GM12878 (cell line): Measurements from ENCODE around the gene PLXNC1. TPM values are rescaled to one million over a fixed set of nuclear protein-coding genes. Genes with fewer than 3 reads are reported as not detected.

Source experiments
- ATAC-seq: fragments of 200-7000 bp; cut with Tn5 transposase; 3 replicates; pipeline ENCODE4 v1.9.1; 2020; ENCODE audit warnings: mild to moderate bottlenecking, moderate library complexity
- BruUV-seq: library from RNA; stranded (reverse); fragments of 400-500 nt; replicated peaks from 2 replicates; lab custom pipeline; 2021; lab: Mats Ljungman, UMichigan
- CTCF ChIA-PET: fragments of 300-600 bp; sonication (Branson Sonifier 250); formaldehyde crosslinking; extraction: SDS; loops from one replicate; lab custom pipeline; 2021; ENCODE audit warnings: inconsistent platforms; lab: Yijun Ruan, JAX
- POLR2A ChIA-PET: fragments of 350-600 bp; formaldehyde crosslinking; extraction: SDS; loops from one replicate; lab custom pipeline; 2021; ENCODE audit warnings: inconsistent platforms; lab: Charles Lee
- RAD21 ChIA-PET: fragments of 300-600 bp; sonication (Branson Sonifier 250); formaldehyde crosslinking; loops from one replicate; lab custom pipeline; 2023; ENCODE audit warnings: antibody characterized with exemption; ENCODE audit not compliant: unreplicated experiment; lab: Charles Lee
- SMC1A ChIA-PET: fragments of 300-600 bp; sonication (Branson Sonifier 250); formaldehyde crosslinking; loops from one replicate; lab custom pipeline; 2023; ENCODE audit not compliant: unreplicated experiment, uncharacterized antibody; lab: Charles Lee
- DNase-seq: peaks from one replicate; pipeline ENCODE4 v3.0.0-alpha.2; 2011; ENCODE audit warnings: low read depth, low spot score
- FAIRE-seq: peaks from 3 replicates; lab custom pipeline; 2011; peaks lifted over from hg19 to GRCh38; lab: Jason Lieb, UNC
- H2AFZ ChIP-seq: 2 replicates; pipeline ENCODE4 v1.6.0; 2011; ENCODE audit warnings: low read depth, low read length, control low read depth; ENCODE audit not compliant: control insufficient read depth
- H3K27ac ChIP-seq: 2 replicates; pipeline ENCODE4 v1.5.1; 2011; ENCODE audit warnings: control low read depth; ENCODE audit not compliant: control insufficient read depth, insufficient read depth
- H3K27me3 ChIP-seq, 2 experiments: replicated peaks in 1 of 2; 2 replicates each; pipeline versions ENCODE4 v1.6.0 to v1.6.1; 2011; ENCODE audit warnings: low read length in 1 of 2; ENCODE audit not compliant: control insufficient read depth in 2 of 2, insufficient read depth in 2 of 2
- H3K36me3 ChIP-seq, 2 experiments: 2 replicates each; pipeline ENCODE4 v1.5.1; 2011; ENCODE audit warnings: low read length in 1 of 2; ENCODE audit not compliant: control insufficient read depth in 2 of 2, insufficient read depth in 2 of 2
- H3K4me1 ChIP-seq: 2 replicates; pipeline ENCODE4 v1.6.1; 2011; ENCODE audit warnings: mild to moderate bottlenecking, low read length, moderate library complexity, mixed read lengths; ENCODE audit not compliant: control insufficient read depth, insufficient read depth
- H3K4me2 ChIP-seq: 2 replicates; pipeline ENCODE4 v1.6.0; 2011; ENCODE audit warnings: control low read depth; ENCODE audit not compliant: control insufficient read depth, insufficient read depth
- H3K4me3 ChIP-seq: fragments of 200-600 bp; sonication (generic); 2 replicates; pipeline ENCODE4 v1.5.1; 2016
- H3K79me2 ChIP-seq: 2 replicates; pipeline ENCODE4 v1.6.0; 2011; ENCODE audit warnings: low read length; ENCODE audit not compliant: control insufficient read depth, insufficient read depth
- H3K9ac ChIP-seq: 2 replicates; pipeline ENCODE4 v1.8.0; 2011; ENCODE audit warnings: low read length, control low read depth, mixed read lengths; ENCODE audit not compliant: control insufficient read depth, insufficient read depth
- H3K9me3 ChIP-seq: replicated peaks from 3 replicates; pipeline ENCODE4 v1.5.1; 2011; ENCODE audit warnings: mild to moderate bottlenecking, low read length; ENCODE audit not compliant: control insufficient read depth, insufficient read depth
- H4K20me1 ChIP-seq: 2 replicates; pipeline ENCODE4 v1.6.0; 2011; ENCODE audit not compliant: control insufficient read depth, insufficient read depth
- JUND ChIP-seq: IDR thresholded peaks from 2 replicates; pipeline ENCODE4 v1.6.1; 2012; ENCODE audit warnings: low read depth, mild to moderate bottlenecking, low read length, improper control_type of control experiment, moderate library complexity
- MLLT1 ChIP-seq: fragments of 450-650 bp; IDR thresholded peaks from 2 replicates; pipeline ENCODE4 v1.6.1; 2016; ENCODE audit warnings: mild to moderate bottlenecking
- POU2F2 ChIP-seq: IDR thresholded peaks from 3 replicates; pipeline ENCODE4 v1.6.1; 2011; ENCODE audit warnings: low read depth, mild to moderate bottlenecking, low read length, borderline replicate concordance
- SUPT20H ChIP-seq: IDR thresholded peaks from 2 replicates; pipeline ENCODE4 v1.6.1; 2011; ENCODE audit warnings: low read depth, mild to moderate bottlenecking, low read length, moderate library complexity, borderline replicate concordance; ENCODE audit not compliant: control insufficient read depth
- SUZ12 ChIP-seq: fragments of 200-600 bp; sonication (generic); IDR thresholded peaks from one replicate; pipeline ENCODE4 v1.6.1; 2018; ENCODE audit warnings: antibody characterized with exemption, mild to moderate bottlenecking; ENCODE audit not compliant: unreplicated experiment
- WGBS: methylation state at CpG from one replicate; pipeline ENCODE4 v1.1.6; 2016; ENCODE audit warnings: low lambda C conversion rate; ENCODE audit not compliant: insufficient replicate concordance, insufficient coverage; ENCODE audit errors: missing lambda C conversion rate; 5-methylcytosine and 5-hydroxymethylcytosine counted together
- in situ Hi-C: fragments of 300-500 bp; cut with MboI; formaldehyde crosslinking; loops from 9 replicates; pipeline ENCODE4 v1.14.3; 2018; ENCODE audit warnings: mixed read lengths
- intact Hi-C: fragments of 100-400 bp; cut with micrococcal nuclease; formaldehyde crosslinking; loops from one replicate; pipeline ENCODE4 v1.14.2; 2022; ENCODE audit not compliant: unreplicated experiment
- polyA plus RNA-seq, 11 experiments: library from polyadenylated mRNA; depleted of rRNA in 4 of 11; unstranded in 6 of 11; stranded (reverse) in 5 of 11; fragments of >200 nt; fragmentation: Nextera tagmentation in 4 of 11; fragmentation: Illumina TruSeq in 1 of 11; extraction: Ambion mirVana in 4 of 11; extraction: Trizol in 1 of 11; gene quantifications; 1 replicate in 1 of 11; 2 replicates in 10 of 11; pipeline versions ENCODE4 v1.2.1 to v1.2.3, GENCODE V29; 2011 to 2016; ENCODE audit warnings: inconsistent platforms in 2 of 11, missing spikeins in 2 of 11, low read depth in 1 of 11
- total RNA-seq, 4 experiments: library from RNA; depleted of rRNA in 3 of 4; stranded (reverse); fragments of >200 nt in 3 of 4; fragmentation: Illumina TruSeq in 1 of 4; extraction: Trizol in 1 of 4; gene quantifications; 2 replicates each; pipeline versions ENCODE4 v1.2.1 to v1.2.3, GENCODE V29; 2013 to 2021

The PLXNC1 gene
- total and polyA plus RNA-seq, 10 of the 15 experiments (the other 5 are each of a cell fraction or from before 2014, with no cell fraction given): 5.2 to 41.2 (median 24.6) TPM

GRCh38 chr12:94260017-94260416 lies 111.6 kb downstream of the PLXNC1 start:
- H3K79me2 ChIP-seq: no peaks in the 10 kb centered on the region
- no peak for FAIRE-seq
- RAD21 ChIA-PET: interaction anchor here (0.9 to 7.5 kb wide), 3 partner anchors 10 to 54 kb away, joined by 3 to 107 read pairs (median 3); no protein-coding TSS in a partner anchor
- no TSS peak for BruUV-seq
- no peak overlapping the region for H3K4me2 ChIP-seq
- no peak for TF ChIP-seq POU2F2
- no peak for TF ChIP-seq JUND
- no peak for TF ChIP-seq SUZ12
- 97% methylated on average over 3 of the region's 3 CpGs for WGBS
- H3K4me1 ChIP-seq: peaks cover 49% of the 10 kb centered on the region
- no peak overlapping the region for H3K27ac ChIP-seq
- POLR2A ChIA-PET: interaction anchor here (0.8 to 7.2 kb wide), 5 partner anchors 10 to 110 kb away, joined by 3 to 56 read pairs (median 3); no protein-coding TSS in a partner anchor
- H3K27me3 ChIP-seq: no peaks in the 10 kb centered on the region
- intact Hi-C loops: no loop called here
- H3K4me3 ChIP-seq: no peak overlapping the region
- H3K9me3 ChIP-seq: no peaks in the 10 kb centered on the region; the same call in 2 of the 3 replicates
- peaks cover 12 to 42% of the 10 kb centered on the region in 2 experiments for H3K36me3 ChIP-seq
- DNase-seq: no peak
- SMC1A ChIA-PET: interaction anchor here (1.0 to 6.7 kb wide), 8 partner anchors 9 to 109 kb away, joined by 3 to 95 read pairs (median 8); no protein-coding TSS in a partner anchor
- ATAC-seq: no peak
- in situ Hi-C loops: no loop called here
- no peaks in the 10 kb centered on the region for H4K20me1 ChIP-seq
- CTCF ChIA-PET: interaction anchor here (1.1 kb wide), 1 partner anchor 16 kb away, joined by 3 read pairs; no protein-coding TSS in a partner anchor
- no peak overlapping the region for H2AFZ ChIP-seq
- H3K9ac ChIP-seq: no peak overlapping the region

- ChIA-PET SMC1A (interaction anchor here (1.0 to 6.7 kb wide), 8 partner anchors 10 to 110 kb away, joined by 3 to 95 read pairs (median 6); no protein-coding TSS in a partner anchor), RAD21 (interaction anchor here (0.9 to 7.5 kb wide), 2 partner anchors 9 to 54 kb away, joined by 3 to 107 read pairs; no protein-coding TSS in a partner anchor), POLR2A (interaction anchor here (0.6 to 7.2 kb wide), 7 partner anchors 12 to 362 kb away, joined by 3 to 56 read pairs (median 3); no protein-coding TSS in a partner anchor), CTCF (interaction anchor here (1.1 to 2.7 kb wide), 3 partner anchors 16 to 55 kb away, joined by 3 to 11 read pairs (median 3); no protein-coding TSS in a partner anchor)
- DNase-seq: no peak
- H3K27me3 ChIP-seq: no peaks in the 10 kb centered on the region
- TF ChIP-seq MLLT1 (0 out of 2 replicates have a peak, but pooled peaks have one; percentile 32), SUPT20H (no peak)
- intact Hi-C loops (no loop called here), in situ Hi-C loops (no loop called here)
- no peak overlapping the region for H3K27ac ChIP-seq
- no peak for ATAC-seq
- no peak overlapping the region for H3K4me3 ChIP-seq
- no peak overlapping the region for H3K4me2 ChIP-seq
- peaks cover 49% of the 10 kb centered on the region for H3K4me1 ChIP-seq
- no peaks in the 10 kb centered on the region for H3K79me2 ChIP-seq
- H2AFZ ChIP-seq: no peak overlapping the region
- H3K9ac ChIP-seq: no peak overlapping the region
- no peaks in the 10 kb centered on the region; the same call in 2 of the 3 replicates for H3K9me3 ChIP-seq
- WGBS: 97% methylated on average over 13 of the region's 13 CpGs
- H4K20me1 ChIP-seq: no peaks in the 10 kb centered on the region
- H3K36me3 ChIP-seq: peaks cover 12 to 39% of the 10 kb centered on the region in 2 experiments
- no peak for FAIRE-seq
- no TSS peak for BruUV-seq
These were observed 112.3 kb downstream of the PLXNC1 start for GRCh38 chr12:94260717-94261116.
